HCT116 (cell line): ENCODE data around the gene SNRNP27. TPM values are rescaled to one million over a fixed set of nuclear protein-coding genes. Genes with fewer than 3 reads are reported as not detected.

Experiments
- ATAC-seq: fragments of 200-7000 bp; cut with Tn5 transposase; 2 replicates; pipeline ENCODE4 v1.9.1; 2020; ENCODE audit warnings: mild to moderate bottlenecking, moderate library complexity
- BruUV-seq: library from RNA; stranded (reverse); fragments of 400-500 nt; replicated peaks from 2 replicates; lab custom pipeline; 2021; lab: Mats Ljungman, UMichigan
- CTCF ChIA-PET: fragments of 300-600 bp; sonication (Branson Sonifier 250); formaldehyde crosslinking; loops from one replicate; lab custom pipeline; 2021; ENCODE audit warnings: antibody characterized with exemption; lab: Charles Lee
- POLR2A ChIA-PET: fragments of 300-600, 350-600 bp; sonication (Branson Sonifier 250); formaldehyde crosslinking; loops from one replicate; lab custom pipeline; 2021; ENCODE audit warnings: antibody characterized with exemption; lab: Charles Lee
- RAD21 ChIA-PET, 2 experiments: fragments of 300-600 bp; sonication (Branson Sonifier 250); formaldehyde crosslinking; loops; one replicate each; lab custom pipeline; 2023; ENCODE audit warnings: low total read pairs in 2 of 2; ENCODE audit not compliant: uncharacterized antibody in 2 of 2, unreplicated experiment in 2 of 2, low non-redundant PET in 1 of 2; lab: Charles Lee
- DNase-seq: peaks from one replicate; pipeline ENCODE4 v3.0.0-alpha.2; 2010; ENCODE audit warnings: low read depth, low spot score
- H2AFZ ChIP-seq: fragments of 200-600 bp; shearing (Covaris generic), sonication (generic); 2 replicates; pipeline ENCODE4 v1.6.1; 2017; ENCODE audit warnings: low read depth, mixed run types, mixed read lengths, antibody characterized with exemption, low read length; ENCODE audit not compliant: poor library complexity, severe bottlenecking
- H3K27ac ChIP-seq: 2 replicates; pipeline ENCODE4 v1.5.1; 2012; ENCODE audit warnings: low read depth, low read length
- H3K27me3 ChIP-seq: fragments of 200-600 bp; sonication (generic); 2 replicates; pipeline ENCODE4 v1.6.1; 2016; ENCODE audit warnings: mixed run types, low read length, mixed read lengths; ENCODE audit not compliant: insufficient read depth
- H3K36me3 ChIP-seq, 2 experiments: fragments of 200-500 bp in 1 of 2; fragments of 200-600 bp in 1 of 2; sonication (Bioruptor generic) in 1 of 2; sonication (generic) in 1 of 2; 2 replicates each; pipeline versions ENCODE4 v1.5.1 to v1.6.1; 2014 to 2016; ENCODE audit warnings: low read length in 2 of 2, inconsistent platforms in 1 of 2, mixed read lengths in 1 of 2, mixed run types in 1 of 2; ENCODE audit not compliant: insufficient read depth in 2 of 2, control insufficient read depth in 1 of 2
- H3K4me1 ChIP-seq, 2 experiments: fragments of 200-600 bp in 1 of 2; sonication (generic) in 1 of 2; 2 replicates each; pipeline versions ENCODE4 v1.5.1 to v1.6.1; 2012 to 2017; ENCODE audit warnings: low read length in 2 of 2, inconsistent platforms in 1 of 2, mild to moderate bottlenecking in 1 of 2, mixed read lengths in 1 of 2, mixed run types in 1 of 2, moderate library complexity in 1 of 2; ENCODE audit not compliant: insufficient read depth in 2 of 2, control insufficient read depth in 1 of 2
- H3K4me2 ChIP-seq: fragments of 200-600 bp; sonication (generic); 2 replicates; pipeline ENCODE4 v1.6.1; 2017; ENCODE audit warnings: mixed run types, low read length, mixed read lengths
- H3K4me3 ChIP-seq, 2 experiments: fragments of 200-600 bp in 1 of 2; sonication (generic) in 1 of 2; replicated peaks in 1 of 2; 2 replicates each; pipeline ENCODE4 v1.5.1; 2011 to 2016; ENCODE audit warnings: low read length in 2 of 2, control low read depth in 1 of 2, low read depth in 1 of 2, mild to moderate bottlenecking in 1 of 2, mixed read lengths in 1 of 2, mixed run types in 1 of 2
- H3K79me2 ChIP-seq: fragments of 200-600 bp; sonication (generic); 2 replicates; pipeline ENCODE4 v1.6.1; 2017; ENCODE audit warnings: mild to moderate bottlenecking, mixed run types, low read length, moderate library complexity, mixed read lengths; ENCODE audit not compliant: insufficient read depth
- H3K9ac ChIP-seq: fragments of 200-600 bp; sonication (generic); 2 replicates; pipeline ENCODE4 v1.6.1; 2016; ENCODE audit warnings: low read length, mixed read lengths
- H3K9me2 ChIP-seq: fragments of 200-600 bp; sonication (generic), shearing (Covaris generic); 2 replicates; pipeline ENCODE4 v1.6.1; 2017; ENCODE audit warnings: mixed run types, mild to moderate bottlenecking, moderate library complexity; ENCODE audit not compliant: insufficient read depth
- H3K9me3 ChIP-seq, 2 experiments: fragments of 200-500 bp in 1 of 2; fragments of 200-600 bp in 1 of 2; sonication (Bioruptor generic) in 1 of 2; sonication (generic) in 1 of 2; 2 replicates each; pipeline ENCODE4 v1.6.1; 2014 to 2017; ENCODE audit warnings: low read length in 2 of 2, mixed read lengths in 2 of 2, inconsistent platforms in 1 of 2, low read depth in 1 of 2, mild to moderate bottlenecking in 1 of 2, mixed run types in 1 of 2, moderate library complexity in 1 of 2; ENCODE audit not compliant: control insufficient read depth in 1 of 2, insufficient read depth in 1 of 2
- H4K20me1 ChIP-seq: fragments of 200-600 bp; sonication (generic), shearing (Covaris generic); 2 replicates; pipeline ENCODE4 v1.6.1; 2017; ENCODE audit warnings: mixed run types, mild to moderate bottlenecking, moderate library complexity; ENCODE audit not compliant: insufficient read depth
- CBX3 ChIP-seq: IDR thresholded peaks from 2 replicates; pipeline ENCODE4 v1.6.1; 2012; ENCODE audit warnings: low read depth
- CEBPB ChIP-seq: IDR thresholded peaks from 2 replicates; pipeline ENCODE4 v1.6.1; 2012; ENCODE audit warnings: low read depth
- EGR1 ChIP-seq: IDR thresholded peaks from 2 replicates; pipeline ENCODE4 v1.6.1; 2012; ENCODE audit warnings: low read depth
- EZH2phosphoT487 ChIP-seq: fragments of 200-600 bp; IDR thresholded peaks from 2 replicates; pipeline ENCODE4 v1.6.1; 2018; ENCODE audit warnings: antibody characterized with exemption, borderline replicate concordance
- FOSL1 ChIP-seq: IDR thresholded peaks from 2 replicates; pipeline ENCODE4 v1.6.1; 2012; ENCODE audit warnings: low read depth
- POLR2A ChIP-seq: IDR thresholded peaks from 2 replicates; pipeline ENCODE4 v1.7.0; 2011; ENCODE audit warnings: borderline replicate concordance; ENCODE audit not compliant: insufficient read depth, insufficient read length; ENCODE audit errors: extremely low read depth
- POLR2AphosphoS5 ChIP-seq: IDR thresholded peaks from 2 replicates; pipeline ENCODE4 v1.6.1; 2011; ENCODE audit warnings: mild to moderate bottlenecking, low read depth, low read length, moderate library complexity
- RAD21 ChIP-seq: IDR thresholded peaks from 2 replicates; pipeline ENCODE4 v1.6.1; 2012; ENCODE audit warnings: low read depth, mild to moderate bottlenecking
- SIN3A ChIP-seq: IDR thresholded peaks from 2 replicates; pipeline ENCODE4 v1.6.1; 2012; ENCODE audit warnings: low read depth
- SP1 ChIP-seq: IDR thresholded peaks from 2 replicates; pipeline ENCODE4 v1.6.1; 2012; ENCODE audit warnings: low read depth
- TCF7L2 ChIP-seq: IDR thresholded peaks from 2 replicates; pipeline ENCODE4 v1.7.0; 2011; ENCODE audit warnings: borderline replicate concordance, inconsistent platforms; ENCODE audit not compliant: insufficient read depth, insufficient read length; ENCODE audit errors: extremely low read depth
- YY1 ChIP-seq: IDR thresholded peaks from 2 replicates; pipeline ENCODE4 v1.6.1; 2011; ENCODE audit warnings: low read length, low read depth, moderate library complexity, mild to moderate bottlenecking; ENCODE audit not compliant: insufficient replicate concordance; ENCODE audit errors: extremely low read depth
- intact Hi-C: fragments of 100-400 bp; cut with micrococcal nuclease; formaldehyde crosslinking; loops from 2 replicates; pipeline ENCODE4 v1.10.0; 2022
- total RNA-seq: library from RNA; stranded (reverse); gene quantifications from one replicate; pipeline ENCODE4 v1.2.1, GENCODE V29; 2021; ENCODE audit not compliant: unreplicated experiment
- TF ChIP-seq, protein P1 (sequence below), 3 experiments: fragments of 200-600 bp in 1 of 3; sonication (generic) in 1 of 3; IDR thresholded peaks in 2 of 3; conservative IDR thresholded peaks in 1 of 3; 2 replicates each; pipeline ENCODE4 v1.5.1; 2012 to 2017; ENCODE audit warnings: low read depth in 2 of 3, low read length in 2 of 3, antibody characterized with exemption in 1 of 3, borderline replicate concordance in 1 of 3, control low read depth in 1 of 3, mild to moderate bottlenecking in 1 of 3, mixed read lengths in 1 of 3, mixed run types in 1 of 3, moderate library complexity in 1 of 3; ENCODE audit not compliant: insufficient read depth in 1 of 3
- TF ChIP-seq, protein P2 (sequence below): IDR thresholded peaks from 2 replicates; pipeline ENCODE4 v1.6.1; 2012
- TF ChIP-seq, protein P3 (sequence below): IDR thresholded peaks from 2 replicates; pipeline ENCODE4 v1.6.1; 2011; ENCODE audit warnings: mild to moderate bottlenecking, low read length, moderate library complexity; ENCODE audit not compliant: insufficient replicate concordance; ENCODE audit errors: extremely low read depth
- TF ChIP-seq, protein P4 (sequence below): IDR thresholded peaks from 2 replicates; pipeline ENCODE4 v1.6.1; 2012
- TF ChIP-seq, protein P5 (sequence below): IDR thresholded peaks from 2 replicates; pipeline ENCODE4 v1.6.1; 2012; ENCODE audit warnings: low read depth

SNRNP27 gene
- total RNA-seq, 1 experiment from 2014 or later, result 44.4 TPM

DNA sequence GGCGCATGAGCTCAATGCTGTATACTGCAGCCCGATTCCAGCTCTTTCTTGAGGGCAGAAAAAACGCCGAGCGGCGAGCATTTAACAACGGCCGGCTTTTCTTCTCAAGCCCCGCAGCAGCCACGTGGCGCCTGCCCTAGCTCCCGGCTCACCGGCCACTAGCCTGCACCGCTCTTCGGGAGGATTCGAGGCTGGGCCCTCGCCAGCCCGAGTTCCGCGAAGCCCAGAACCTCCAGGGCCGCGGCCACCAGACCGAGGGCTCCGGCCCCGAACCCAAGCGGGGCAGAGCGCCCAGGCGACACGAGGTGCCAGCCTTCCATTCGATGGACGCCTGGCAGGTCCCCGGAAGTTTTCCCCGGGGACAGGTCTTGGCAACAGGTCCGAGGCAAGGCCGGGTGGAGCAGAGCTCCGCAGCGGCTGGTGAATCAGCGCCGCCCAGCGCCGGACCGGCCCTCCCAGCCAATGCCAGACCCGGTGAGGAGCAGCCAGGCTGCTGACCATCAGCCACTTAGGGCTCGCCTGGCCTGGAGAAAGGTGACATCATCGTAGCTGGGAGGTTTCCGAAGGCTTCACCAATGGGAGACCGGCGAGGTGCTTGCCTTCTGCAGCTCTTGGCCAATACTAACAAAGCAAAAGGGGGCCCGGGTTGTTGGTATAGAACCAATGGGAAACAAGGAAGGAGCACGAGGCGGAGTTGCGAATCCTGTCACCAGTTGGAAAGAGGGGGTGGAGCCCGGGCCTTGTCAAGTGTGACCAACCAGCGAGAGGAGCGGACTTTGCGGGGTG is 20.6 kb downstream of the SNRNP27 start:
- DNase-seq (peak; percentile 100), ATAC-seq (peak; percentile 91)
- RAD21 ChIA-PET, result interaction anchor here (0.9 to 1.9 kb wide), 10 partner anchors 155 to 234 kb away, joined by 3 to 12 read pairs (median 5); no protein-coding TSS in a partner anchor
- CTCF ChIA-PET, result interaction anchor here (0.5 to 6.0 kb wide), 14 partner anchors 154 to 730 kb away, joined by 3 to 78 read pairs (median 6); partner anchors contain the start of genes C2orf42, FAM136A and SNRPG
- Histone ChIP-seq H3K4me1 (peaks cover 0 to 18% of the 10 kb centered on the region in 2 experiments; a peak in 3 of 4 replicates), H3K9ac (peak overlapping the region; percentile 88), H3K79me2 (no peaks in the 10 kb centered on the region), H3K9me3 (no peaks in the 10 kb centered on the region), H3K27me3 (no peaks in the 10 kb centered on the region), H4K20me1 (no peaks in the 10 kb centered on the region), H3K9me2 (no peaks in the 10 kb centered on the region), H3K36me3 (no peaks in the 10 kb centered on the region), H3K4me2 (peak overlapping the region; percentile 89), H3K27ac (peak overlapping the region; percentile 81), H3K4me3 (peak overlapping the region; percentile 55 to 79), H2AFZ (no peak overlapping the region)
- POLR2A ChIA-PET, result interaction anchor here (0.8 to 3.1 kb wide), 31 partner anchors 9 to 415 kb away, joined by 3 to 32 read pairs (median 5); partner anchors contain the start of genes C2orf42, FAM136A, PCYOX1 and SNRPG
- intact Hi-C loops, result loop anchor here (1.0 to 5.0 kb wide), 6 partner anchors 156 to 733 kb away; partner anchors contain the start of gene SNRPG
- BruUV-seq, result TSS peak; percentile 95
- TF ChIP-seq, protein P1, sequence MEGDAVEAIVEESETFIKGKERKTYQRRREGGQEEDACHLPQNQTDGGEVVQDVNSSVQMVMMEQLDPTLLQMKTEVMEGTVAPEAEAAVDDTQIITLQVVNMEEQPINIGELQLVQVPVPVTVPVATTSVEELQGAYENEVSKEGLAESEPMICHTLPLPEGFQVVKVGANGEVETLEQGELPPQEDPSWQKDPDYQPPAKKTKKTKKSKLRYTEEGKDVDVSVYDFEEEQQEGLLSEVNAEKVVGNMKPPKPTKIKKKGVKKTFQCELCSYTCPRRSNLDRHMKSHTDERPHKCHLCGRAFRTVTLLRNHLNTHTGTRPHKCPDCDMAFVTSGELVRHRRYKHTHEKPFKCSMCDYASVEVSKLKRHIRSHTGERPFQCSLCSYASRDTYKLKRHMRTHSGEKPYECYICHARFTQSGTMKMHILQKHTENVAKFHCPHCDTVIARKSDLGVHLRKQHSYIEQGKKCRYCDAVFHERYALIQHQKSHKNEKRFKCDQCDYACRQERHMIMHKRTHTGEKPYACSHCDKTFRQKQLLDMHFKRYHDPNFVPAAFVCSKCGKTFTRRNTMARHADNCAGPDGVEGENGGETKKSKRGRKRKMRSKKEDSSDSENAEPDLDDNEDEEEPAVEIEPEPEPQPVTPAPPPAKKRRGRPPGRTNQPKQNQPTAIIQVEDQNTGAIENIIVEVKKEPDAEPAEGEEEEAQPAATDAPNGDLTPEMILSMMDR (IDR thresholded peaks at IDR 0.05 in 2 of 3, conservative IDR thresholded peaks at IDR 0.05 in 1 of 3; ENCODE audit: borderline replicate concordance in 1 of 3, insufficient read depth in 1 of 3, low read depth in 2 of 3, low read length in 2 of 3), result peak in 1 of 3 experiments; percentile 22; a peak in 1 of 6 replicates
- TF ChIP-seq, protein P2, sequence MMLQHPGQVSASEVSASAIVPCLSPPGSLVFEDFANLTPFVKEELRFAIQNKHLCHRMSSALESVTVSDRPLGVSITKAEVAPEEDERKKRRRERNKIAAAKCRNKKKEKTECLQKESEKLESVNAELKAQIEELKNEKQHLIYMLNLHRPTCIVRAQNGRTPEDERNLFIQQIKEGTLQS, result no peak
- TF ChIP-seq CBX3, result no peak
- no peak for TF ChIP-seq POLR2A
- TF ChIP-seq TCF7L2, result no peak
- TF ChIP-seq FOSL1, result no peak
- TF ChIP-seq SIN3A, result peak; percentile 82; the same call in 1 of the 2 replicates
- TF ChIP-seq, protein P3, sequence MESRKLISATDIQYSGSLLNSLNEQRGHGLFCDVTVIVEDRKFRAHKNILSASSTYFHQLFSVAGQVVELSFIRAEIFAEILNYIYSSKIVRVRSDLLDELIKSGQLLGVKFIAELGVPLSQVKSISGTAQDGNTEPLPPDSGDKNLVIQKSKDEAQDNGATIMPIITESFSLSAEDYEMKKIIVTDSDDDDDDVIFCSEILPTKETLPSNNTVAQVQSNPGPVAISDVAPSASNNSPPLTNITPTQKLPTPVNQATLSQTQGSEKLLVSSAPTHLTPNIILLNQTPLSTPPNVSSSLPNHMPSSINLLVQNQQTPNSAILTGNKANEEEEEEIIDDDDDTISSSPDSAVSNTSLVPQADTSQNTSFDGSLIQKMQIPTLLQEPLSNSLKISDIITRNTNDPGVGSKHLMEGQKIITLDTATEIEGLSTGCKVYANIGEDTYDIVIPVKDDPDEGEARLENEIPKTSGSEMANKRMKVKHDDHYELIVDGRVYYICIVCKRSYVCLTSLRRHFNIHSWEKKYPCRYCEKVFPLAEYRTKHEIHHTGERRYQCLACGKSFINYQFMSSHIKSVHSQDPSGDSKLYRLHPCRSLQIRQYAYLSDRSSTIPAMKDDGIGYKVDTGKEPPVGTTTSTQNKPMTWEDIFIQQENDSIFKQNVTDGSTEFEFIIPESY, result no peak
- no peak for TF ChIP-seq CEBPB
- TF ChIP-seq, protein P4, sequence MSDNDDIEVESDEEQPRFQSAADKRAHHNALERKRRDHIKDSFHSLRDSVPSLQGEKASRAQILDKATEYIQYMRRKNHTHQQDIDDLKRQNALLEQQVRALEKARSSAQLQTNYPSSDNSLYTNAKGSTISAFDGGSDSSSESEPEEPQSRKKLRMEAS, result peak; percentile 92
- TF ChIP-seq YY1, result no peak
- TF ChIP-seq, protein P5, sequence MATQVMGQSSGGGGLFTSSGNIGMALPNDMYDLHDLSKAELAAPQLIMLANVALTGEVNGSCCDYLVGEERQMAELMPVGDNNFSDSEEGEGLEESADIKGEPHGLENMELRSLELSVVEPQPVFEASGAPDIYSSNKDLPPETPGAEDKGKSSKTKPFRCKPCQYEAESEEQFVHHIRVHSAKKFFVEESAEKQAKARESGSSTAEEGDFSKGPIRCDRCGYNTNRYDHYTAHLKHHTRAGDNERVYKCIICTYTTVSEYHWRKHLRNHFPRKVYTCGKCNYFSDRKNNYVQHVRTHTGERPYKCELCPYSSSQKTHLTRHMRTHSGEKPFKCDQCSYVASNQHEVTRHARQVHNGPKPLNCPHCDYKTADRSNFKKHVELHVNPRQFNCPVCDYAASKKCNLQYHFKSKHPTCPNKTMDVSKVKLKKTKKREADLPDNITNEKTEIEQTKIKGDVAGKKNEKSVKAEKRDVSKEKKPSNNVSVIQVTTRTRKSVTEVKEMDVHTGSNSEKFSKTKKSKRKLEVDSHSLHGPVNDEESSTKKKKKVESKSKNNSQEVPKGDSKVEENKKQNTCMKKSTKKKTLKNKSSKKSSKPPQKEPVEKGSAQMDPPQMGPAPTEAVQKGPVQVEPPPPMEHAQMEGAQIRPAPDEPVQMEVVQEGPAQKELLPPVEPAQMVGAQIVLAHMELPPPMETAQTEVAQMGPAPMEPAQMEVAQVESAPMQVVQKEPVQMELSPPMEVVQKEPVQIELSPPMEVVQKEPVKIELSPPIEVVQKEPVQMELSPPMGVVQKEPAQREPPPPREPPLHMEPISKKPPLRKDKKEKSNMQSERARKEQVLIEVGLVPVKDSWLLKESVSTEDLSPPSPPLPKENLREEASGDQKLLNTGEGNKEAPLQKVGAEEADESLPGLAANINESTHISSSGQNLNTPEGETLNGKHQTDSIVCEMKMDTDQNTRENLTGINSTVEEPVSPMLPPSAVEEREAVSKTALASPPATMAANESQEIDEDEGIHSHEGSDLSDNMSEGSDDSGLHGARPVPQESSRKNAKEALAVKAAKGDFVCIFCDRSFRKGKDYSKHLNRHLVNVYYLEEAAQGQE, result no peak
- TF ChIP-seq POLR2AphosphoS5, result peak; percentile 84
- no peak for TF ChIP-seq EZH2phosphoT487
- TF ChIP-seq EGR1, result peak; percentile 48; the same call in 1 of the 2 replicates
- peak; percentile 64 for TF ChIP-seq RAD21
- TF ChIP-seq SP1, result peak; percentile 96
